HG03460 (cell line): Measurements from ENCODE around the gene LHX2.

ENCODE experiments used
- ATAC-seq: cut with Tn5 transposase; IDR thresholded peaks from one replicate; pipeline ENCODE4 v1.9.1; 2021; ENCODE audit not compliant: unreplicated experiment

LHX2 gene

DNA sequence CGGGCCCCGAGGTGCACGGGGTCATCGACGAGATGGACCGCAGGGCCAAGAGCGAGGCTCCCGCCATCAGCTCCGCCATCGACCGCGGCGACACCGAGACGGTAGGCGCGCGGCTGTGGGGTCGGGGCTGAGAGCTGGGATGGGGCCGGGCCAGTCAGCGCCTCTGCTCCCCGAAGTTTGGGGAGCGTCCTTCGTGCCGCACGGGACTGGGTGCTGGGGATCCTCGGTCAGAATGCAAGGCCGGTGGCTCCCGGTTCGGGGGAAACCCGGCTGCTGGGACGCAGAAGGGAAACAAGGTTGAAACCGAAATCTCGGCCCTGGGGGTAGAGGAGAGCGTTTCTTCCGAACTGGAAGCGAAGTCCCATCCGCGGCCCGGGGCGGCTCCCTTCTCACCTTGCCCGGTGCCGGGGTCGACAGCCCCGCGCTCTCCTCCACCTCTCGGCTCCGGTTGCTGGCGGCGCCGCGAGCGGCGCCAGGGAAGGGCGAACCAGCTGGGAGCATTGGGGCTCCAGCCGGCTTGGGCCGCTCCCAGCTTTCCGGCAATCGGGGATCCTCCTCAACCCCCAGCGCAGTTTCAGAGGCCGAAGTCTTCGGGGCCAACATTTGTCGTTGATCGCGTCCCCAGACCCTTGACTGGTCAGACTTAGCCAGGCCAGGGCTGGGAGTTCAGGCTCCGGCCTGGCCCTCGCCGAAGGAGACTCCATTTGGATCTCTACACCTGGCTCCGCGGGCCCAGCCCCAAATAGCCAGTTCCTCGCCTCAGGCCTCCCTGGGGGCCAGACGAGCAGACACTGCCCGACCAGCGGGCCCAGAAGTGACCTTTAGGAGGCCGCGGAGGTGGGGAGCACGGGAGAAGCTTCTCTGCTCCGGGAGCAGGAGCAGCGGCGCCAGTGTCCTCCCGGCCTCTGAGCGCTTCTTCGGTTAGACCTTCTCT, 1.1 kb downstream of the LHX2 start:
- ATAC-seq: no peak

DNA sequence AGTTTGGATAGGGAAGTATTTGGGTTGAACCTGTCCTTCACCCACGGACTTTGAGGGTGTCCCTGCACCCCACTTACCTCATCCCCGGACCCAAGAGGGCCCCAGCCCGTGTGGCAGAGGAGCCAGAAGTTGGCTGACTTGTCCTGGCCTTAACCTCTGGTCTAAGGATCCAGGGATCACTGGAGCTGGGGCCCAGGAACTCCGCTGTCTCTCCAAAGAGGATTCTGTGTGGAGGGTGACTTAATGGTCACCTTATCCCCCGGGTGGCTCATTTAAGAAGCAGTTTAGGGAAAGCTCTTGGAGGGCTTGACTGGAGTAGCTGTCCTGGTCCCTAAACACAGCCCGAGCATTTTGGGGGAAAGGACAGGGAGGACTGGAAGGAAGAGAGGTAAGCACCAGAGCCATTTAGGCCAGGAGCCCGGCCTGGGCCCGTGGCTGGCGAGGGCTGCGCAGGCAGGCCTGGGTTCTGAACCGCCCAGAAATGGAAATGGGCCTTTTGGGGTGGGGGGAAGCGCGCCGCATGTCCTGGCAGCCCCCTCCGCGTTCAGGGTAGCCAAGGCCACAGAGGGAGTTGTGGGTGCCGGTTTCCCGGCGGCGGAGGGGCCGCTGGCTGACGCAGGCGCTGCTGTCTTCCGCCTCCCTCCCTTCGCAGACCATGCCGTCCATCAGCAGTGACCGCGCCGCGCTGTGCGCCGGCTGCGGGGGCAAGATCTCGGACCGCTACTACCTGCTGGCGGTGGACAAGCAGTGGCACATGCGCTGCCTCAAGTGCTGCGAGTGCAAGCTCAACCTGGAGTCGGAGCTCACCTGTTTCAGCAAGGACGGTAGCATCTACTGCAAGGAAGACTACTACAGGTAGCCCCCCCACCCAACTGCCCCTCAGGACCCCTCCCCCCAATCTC, 2.0 kb downstream of the LHX2 start:
- ATAC-seq: no peak

DNA sequence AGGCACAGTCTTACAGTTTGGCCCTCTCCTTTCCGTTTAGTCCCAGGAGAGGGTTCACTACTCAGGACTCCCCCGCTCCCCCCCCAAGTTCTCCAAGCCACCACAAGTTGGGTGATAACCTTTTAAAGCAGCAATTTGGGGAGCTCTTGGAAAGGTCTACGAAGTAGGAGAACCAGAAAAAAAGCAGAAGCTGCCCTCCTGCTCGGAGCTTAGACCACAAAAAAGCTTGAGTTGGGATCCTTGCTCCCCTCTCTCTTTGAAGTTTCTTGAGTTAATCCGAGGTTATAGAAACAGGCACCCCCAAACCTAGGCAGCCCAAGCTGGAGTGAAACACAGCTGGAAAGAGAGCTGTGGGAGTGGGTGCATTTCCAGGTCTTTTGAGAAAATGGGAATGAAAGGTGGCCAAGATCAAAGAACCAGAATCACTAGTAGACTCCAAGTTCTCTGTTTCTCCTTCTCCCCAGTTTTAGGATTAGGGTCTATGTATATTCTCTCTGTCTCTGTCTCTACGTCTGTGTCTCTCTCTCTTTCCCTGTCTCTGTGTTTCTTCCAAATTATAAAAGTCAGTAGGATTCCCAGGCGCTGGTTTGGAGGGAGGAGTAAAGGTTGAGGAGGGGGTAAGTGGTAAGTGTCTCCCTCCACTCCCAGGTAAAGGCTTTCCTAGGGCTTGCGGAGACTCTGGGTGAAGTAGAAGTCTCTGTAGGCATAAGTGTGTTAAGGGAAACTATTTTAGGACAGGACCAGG, 2.8 kb downstream of the LHX2 start:
- ATAC-seq: no peak

DNA sequence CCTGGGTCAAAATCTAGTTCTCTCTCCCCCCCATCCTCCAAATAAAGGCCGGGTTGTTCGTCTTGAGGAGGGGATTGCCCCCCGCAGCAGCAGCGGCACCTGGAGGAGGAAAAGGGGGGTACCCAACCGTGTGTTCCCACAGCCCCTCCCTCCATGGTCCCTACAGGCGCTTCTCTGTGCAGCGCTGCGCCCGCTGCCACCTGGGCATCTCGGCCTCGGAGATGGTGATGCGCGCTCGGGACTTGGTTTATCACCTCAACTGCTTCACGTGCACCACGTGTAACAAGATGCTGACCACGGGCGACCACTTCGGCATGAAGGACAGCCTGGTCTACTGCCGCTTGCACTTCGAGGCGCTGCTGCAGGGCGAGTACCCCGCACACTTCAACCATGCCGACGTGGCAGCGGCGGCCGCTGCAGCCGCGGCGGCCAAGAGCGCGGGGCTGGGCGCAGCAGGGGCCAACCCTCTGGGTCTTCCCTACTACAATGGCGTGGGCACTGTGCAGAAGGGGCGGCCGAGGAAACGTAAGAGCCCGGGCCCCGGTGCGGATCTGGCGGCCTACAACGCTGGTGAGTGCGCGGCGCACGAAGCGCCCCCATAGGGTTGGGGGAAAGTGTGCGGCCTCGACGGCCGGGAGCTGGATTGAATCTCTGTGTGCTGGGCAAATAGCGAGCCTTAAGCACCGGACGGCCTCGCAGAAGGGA, 3.5 kb downstream of the LHX2 start:
- no peak for ATAC-seq

DNA sequence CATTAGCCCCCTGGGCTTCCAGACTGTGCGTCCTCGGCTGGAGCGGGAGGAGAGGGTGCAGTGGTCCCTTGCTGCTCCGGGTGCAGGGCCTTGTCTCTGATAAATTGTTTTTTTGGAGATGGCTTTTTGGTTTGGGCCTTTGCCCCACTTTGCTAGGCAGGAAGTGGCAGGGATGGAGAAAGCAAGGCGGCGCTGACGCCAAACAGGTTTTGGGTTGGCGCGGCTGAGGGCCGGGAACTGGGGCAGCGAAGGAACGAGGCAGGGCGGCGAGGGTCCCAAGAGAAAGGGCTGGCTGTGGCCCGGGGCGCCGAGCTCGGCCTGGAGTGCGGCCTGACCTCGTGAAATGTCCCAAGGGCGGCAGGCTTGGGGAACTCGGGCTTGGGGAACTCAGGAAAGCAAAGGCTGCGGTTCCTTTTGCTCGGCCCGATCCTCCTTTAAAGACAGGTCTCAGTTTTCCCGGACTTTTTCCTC, 4.1 kb downstream of the LHX2 start:
- ATAC-seq: no peak

DNA sequence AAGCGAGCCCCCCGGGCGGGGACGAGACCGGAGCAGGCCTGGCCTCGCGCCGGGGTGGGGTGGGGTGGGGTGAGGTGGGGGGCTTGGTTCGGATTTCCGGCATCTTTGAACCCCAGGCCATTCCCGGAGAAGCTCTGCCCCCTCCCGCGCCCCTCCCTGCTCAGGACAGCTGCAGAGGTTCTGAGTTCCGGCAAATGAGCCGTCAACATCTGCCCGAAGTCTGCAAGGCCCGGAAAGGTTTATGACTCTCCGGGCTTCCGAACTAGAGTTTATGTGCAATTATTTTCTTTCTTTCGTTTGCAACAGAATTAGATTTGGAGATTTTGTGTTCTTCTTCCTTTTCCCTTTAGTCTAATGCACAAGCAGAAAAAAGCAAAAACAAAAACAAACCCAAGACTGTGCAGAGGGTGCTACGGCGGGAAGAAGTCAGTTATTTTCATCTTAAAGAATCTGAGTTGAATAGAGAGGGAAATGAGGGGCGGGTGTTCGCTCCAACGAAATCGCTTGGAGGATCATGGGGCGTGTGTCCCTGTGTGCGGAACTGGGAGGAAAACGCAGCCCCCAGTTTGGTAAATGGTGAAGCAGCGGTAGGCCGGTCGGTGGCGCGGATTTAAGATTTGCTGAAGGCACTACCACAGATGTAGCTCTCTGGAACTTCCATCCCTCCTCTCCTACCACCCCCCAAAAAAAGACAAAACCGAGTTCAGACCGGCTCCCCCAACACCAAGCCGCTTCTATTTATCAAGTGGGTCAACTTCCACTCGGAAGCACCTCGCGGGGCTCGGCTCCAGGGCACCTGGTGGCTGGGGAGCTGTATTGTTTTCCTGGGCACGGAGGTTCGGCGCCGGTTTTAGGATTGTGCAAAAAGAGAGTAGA, 4.8 kb downstream of the LHX2 start:
- no peak for ATAC-seq

DNA sequence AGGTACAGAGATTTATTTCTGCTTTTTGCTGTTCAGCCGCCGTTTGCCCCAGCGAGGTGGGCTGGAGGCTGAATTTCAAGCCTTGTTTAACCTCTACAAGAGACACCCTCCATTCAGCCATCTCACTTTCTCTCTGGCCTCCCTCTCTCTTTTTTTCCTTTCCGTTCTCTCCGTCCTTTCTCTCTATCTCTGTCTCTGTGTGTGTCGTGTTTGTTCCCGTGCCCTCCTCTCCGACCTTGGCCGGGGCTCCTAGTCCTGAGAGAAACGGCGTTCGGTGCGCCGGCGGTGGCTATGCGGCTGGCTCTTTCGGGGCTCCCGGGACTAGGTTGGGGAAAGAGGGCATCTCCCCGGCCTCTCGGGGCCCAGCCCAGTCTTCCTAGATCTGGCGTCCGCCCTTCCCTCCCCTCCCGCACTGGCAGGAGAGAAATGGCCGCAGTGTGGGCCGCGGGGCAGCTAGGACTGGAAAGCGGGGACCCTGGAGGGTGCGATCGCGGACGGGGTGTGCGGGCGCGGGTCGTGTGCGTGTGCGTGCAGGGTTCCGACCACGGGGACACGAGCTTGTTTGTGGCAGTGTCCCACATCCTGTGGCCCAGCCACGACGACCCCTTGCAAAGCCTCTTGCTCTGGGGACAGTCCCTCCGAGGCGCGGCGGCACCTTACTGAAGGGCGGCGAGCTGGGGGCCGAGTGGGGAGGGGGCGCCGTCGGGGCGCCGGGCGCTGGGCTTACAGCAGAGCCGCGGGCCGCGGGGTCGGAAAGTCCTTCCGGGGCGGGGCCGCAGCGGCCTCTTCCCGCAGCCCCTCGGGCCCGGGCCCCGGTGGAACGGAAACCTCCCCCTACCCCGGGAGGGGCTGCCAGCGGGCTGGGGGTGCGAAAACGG, 5.7 kb downstream of the LHX2 start:
- ATAC-seq: no peak

DNA sequence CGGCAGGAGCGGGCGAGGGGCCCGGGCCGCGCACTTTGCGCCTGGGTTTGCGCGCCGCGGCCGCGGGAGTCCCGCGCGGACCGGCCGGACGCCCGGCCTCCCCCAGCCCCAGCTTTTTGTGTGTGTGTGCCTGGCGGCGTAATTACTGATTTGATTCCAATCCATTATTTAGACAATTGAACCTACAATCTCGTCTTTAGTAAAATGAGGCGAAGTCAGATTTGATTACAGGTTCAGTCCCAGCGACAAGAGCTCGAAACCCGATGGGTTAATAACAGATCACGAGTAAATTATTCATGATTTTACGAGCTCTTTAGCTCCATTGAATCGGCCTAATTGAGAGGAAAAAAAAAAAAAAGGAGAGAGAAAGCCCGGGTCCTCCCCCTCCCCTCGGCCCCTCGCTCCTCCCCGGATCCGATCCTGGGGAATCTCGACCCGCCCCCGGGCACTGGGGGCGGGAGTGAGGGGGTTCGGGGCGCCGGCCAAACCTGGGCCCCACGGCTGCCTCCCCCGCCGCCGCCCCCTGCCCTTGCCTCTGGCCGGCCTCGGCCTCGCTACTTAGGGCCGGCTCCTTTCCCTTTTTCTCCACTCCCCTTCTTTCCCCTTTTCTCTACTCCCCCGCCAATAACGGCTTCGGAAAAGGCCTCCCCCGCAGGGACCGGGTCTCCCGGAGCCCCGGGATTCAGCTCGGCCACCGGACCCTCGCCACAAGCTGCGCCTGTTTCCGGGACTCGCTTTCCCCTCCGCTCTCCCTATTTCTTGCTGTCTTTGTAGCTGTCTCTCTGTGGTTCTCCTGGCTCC, 6.6 kb downstream of the LHX2 start:
- ATAC-seq: no peak

DNA sequence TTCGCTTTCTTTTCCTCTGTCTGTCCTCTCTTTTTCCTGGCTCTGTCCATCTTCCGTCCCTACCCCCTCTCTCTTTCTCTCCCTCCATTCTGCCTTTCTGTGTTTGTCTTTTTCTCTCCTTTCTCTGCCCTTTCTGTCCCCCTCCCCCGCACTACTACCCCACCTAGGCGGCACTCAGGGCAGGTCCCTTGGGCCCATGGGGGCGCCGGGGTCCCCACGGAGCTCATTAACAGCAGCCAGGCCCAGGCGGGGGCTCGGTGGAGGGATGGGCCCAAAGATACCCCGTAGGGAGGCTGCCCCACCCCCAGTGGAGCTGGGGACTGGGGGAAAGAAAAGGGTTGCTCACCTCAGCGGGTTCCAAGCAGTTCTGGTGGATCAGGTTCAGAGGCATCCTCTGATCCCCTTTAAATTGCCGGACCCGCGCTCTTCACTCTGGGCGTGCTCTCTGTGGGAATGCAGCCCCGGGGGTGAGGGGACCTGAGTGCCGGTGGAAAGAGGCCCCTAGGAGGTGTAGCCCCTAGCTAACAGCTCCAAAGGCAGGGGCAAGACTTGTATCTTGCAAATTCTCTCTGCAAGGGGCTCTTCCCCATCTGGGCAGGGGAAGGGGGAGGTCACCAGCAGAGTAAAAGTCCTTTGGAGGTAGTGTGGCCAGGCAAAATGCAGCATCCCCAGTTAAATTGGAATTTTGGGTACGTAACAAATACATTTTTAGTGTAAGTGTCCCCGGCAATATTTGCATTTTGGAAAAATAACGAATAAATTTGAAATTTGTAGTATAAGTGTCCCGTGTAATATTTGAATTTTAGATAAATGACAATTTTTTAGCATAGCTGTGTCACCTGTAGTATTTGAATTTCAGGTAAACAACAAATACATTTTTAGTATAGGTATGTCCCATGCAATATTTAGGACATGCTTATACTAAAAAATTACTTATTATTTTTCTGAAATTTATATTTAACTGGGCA, 7.4 kb downstream of the LHX2 start:
- ATAC-seq: no peak

DNA sequence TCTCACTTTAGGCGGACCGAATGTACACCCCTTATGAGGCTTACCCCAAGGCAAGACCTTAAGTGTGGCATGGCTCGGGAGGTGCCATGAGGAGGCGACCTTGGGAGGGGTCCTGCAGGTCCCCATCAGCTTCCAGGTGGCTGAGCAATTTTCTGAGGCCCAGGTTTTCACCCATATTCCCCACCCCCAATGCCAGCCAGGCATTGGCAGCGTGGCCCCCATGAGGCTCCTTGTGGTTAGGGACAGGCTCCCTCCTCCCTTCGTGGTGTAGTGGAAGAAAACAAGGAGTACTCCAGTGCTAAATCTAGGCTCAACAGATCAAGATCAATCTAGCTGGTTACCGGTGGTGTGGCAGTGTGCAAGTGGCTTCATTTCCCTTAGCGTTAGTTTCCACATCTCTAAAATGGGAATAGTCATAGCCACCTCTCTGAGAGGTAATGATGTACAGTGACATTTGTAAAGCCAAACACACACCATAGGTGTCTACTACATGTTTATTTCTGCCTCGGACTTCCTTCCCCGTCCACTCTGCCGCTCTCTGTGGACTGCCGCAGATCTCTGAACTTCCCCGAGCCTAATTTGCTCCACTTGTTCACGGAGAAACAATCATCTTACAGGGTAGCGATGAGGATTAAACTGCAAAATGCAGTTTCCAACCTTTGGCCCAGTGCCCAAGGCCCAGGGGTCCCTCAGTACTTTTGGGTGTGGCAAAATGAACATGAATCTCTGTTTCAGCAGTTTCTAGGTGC, 8.4 kb downstream of the LHX2 start:
- ATAC-seq: no peak

DNA sequence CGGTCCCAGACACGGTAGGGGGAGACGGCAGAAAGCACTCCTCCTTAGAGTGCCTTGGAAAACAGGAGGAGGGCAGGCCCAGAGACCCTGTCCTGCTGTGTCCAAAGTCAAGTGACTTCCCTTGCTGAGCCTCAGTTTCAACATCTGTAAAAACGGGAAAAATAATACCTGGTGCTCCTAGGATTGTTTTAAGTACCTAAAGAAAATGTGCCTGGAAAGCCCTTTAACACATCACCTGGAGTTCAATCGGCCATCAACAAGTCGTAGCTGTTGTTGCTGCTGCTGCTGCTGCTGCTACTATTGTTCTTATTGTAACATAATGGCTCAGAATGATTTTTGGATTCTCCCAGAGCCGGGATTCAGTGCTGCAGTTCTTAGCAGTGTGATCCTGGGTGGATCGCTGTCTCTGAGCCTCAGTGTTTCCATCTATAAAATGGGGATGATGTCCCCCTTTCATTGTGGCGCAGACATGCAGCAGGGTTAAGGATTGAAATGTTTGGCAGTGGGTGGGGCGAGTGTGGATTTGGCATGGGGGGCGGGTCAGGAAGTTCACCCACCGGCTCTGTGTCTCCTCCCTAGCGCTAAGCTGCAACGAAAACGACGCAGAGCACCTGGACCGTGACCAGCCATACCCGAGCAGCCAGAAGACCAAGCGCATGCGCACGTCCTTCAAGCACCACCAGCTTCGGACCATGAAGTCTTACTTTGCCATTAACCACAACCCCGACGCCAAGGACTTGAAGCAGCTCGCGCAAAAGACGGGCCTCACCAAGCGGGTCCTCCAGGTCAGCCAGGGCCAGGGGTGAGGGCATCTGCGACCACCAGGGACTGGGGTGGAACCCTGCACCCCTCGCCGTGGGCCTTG, 9.2 kb downstream of the LHX2 start:
- ATAC-seq: no peak

DNA sequence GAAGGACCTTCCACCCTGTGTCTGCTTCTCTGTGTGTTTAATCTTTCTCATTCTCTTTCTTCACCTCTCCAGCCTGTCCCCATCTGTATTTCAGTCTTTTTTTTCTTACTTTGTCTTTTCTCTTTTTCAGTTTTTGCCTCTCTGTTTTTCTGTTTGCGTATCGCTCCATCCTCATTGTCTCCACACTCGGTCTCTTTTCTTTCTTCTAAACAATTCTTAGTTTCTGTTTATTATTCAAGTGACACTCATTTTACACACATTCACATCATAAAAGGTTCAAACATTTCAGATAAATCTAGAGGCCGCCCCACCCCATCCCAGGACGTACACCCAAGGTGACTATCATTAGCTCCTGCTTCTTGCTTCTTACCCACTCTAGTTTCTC, 9.8 kb downstream of the LHX2 start:
- ATAC-seq: no peak

DNA sequence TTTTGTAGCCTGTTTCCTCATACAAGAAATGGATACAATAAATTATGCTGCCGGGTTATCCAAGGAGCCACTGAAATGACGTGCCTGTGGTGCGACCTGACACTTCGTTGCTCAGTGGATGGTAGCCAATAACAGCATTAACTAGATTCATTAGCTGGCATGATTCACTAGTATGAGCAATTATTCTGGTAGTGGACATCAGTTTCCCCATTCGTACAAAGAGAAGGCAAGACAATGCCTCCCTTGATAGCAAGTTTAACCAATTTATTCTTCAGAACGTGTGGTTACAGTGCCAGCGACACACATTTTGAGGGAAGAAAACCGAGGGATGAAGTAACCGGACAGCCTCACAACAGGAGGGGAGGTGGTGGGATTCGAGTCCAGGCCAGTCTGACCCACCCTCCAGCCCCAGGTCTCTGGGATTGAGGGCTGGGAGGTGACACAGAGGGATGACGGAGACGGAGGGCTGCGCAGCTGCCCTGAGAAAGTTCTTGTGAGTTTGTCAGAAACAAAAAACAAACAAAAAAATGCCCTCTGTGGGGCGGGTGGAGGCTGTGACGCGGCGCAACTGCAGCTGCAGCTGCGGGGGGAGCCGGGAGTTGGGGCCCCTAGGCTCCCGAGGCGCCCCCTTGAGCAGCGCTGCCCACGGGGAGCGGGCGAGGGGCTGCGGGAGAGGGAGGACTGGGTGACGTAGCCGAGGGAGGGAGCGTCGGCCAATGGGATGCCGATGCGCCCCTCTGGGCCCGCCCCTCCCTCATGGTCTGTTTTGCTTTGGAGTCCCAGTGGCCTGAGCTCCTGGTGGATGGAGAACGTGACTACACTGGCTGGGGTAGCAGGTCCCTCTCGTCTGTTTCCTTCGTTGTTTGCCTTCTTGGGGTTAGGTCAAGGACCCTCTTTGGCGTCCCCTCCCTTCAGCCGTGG, 10.9 kb downstream of the LHX2 start:
- ATAC-seq: no peak

DNA sequence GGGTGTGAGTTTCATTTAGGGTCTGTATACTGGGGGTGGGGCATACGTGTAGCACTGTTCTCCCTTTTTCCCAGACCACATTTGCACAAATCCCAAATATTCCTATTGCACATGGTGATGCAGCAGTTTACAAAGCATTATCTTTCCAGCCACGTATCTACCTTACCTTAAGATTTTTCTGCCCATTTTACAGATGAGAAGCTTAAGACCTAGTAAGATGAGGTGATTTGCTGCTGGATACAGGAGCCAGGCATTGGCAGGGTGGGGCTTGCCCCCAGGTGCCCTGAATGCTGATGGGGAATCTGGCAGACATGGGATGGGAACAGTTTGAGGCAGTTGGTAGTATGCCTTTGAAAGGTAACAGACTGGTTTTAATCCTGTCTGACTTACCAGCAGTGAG, 12.5 kb downstream of the LHX2 start:
- no peak for ATAC-seq
